Measurements from ENCODE around the gene IL36A.
A peak's percentile ranks its signal among the peaks of the same experiment; 100 is the strongest.

Gene IL36A

GRCh38 chr2:113005030-113005509, at the start of gene IL36A:
IL36A (plus strand) TSS chr2:113005459; CDS start chr2:113005872, 413 bp downstream.
- no peak for DNase-seq (ENCODE audit: low read depth)
- no peak for TF ChIP-seq CTCF (IDR thresholded peaks at IDR 0.05; ENCODE audit: control insufficient read depth, insufficient read depth, low read depth, low read length, missing control alignments)
- no peak within 1 kb of the TSS for H3K4me3 ChIP-seq (ENCODE audit: control insufficient read depth, low read depth, low read length)

GRCh38 chr2:112957511-112957910, 47.7 kb upstream of the IL36A start:
- no peak overlapping the region for H3K4me3 ChIP-seq (ENCODE audit: control insufficient read depth, low read depth, low read length)
- DNase-seq (ENCODE audit: low read depth), result no peak
- no peak for TF ChIP-seq CTCF (IDR thresholded peaks at IDR 0.05; ENCODE audit: control insufficient read depth, insufficient read depth, low read depth, low read length, missing control alignments)

- TF ChIP-seq CTCF (IDR thresholded peaks at IDR 0.05; ENCODE audit: control insufficient read depth, insufficient read depth, low read depth, low read length, missing control alignments), result peak; percentile 87
- DNase-seq (ENCODE audit: low read depth), result peak; percentile 18
- no peak overlapping the region for H3K4me3 ChIP-seq (ENCODE audit: control insufficient read depth, low read depth, low read length)
Measured at GRCh38 chr2:112958428-112959108, 46.7 kb upstream of the IL36A start.

GRCh38 chr2:112959109-112959812, 46.0 kb upstream of the IL36A start:
- no peak for TF ChIP-seq CTCF (IDR thresholded peaks at IDR 0.05; ENCODE audit: control insufficient read depth, insufficient read depth, low read depth, low read length, missing control alignments)
- DNase-seq (ENCODE audit: low read depth), result no peak
- H3K4me3 ChIP-seq (ENCODE audit: control insufficient read depth, low read depth, low read length), result no peak overlapping the region

- no peak for DNase-seq (ENCODE audit: low read depth)
- no peak for TF ChIP-seq CTCF (IDR thresholded peaks at IDR 0.05; ENCODE audit: control insufficient read depth, insufficient read depth, low read depth, low read length, missing control alignments)
- H3K4me3 ChIP-seq (ENCODE audit: control insufficient read depth, low read depth, low read length), result no peak overlapping the region
Measured at GRCh38 chr2:112960230-112960825, 44.9 kb upstream of the IL36A start.

GRCh38 chr2:112962308-112963175, 42.7 kb upstream of the IL36A start:
- no peak for TF ChIP-seq CTCF (IDR thresholded peaks at IDR 0.05; ENCODE audit: control insufficient read depth, insufficient read depth, low read depth, low read length, missing control alignments)
- DNase-seq (ENCODE audit: low read depth), result no peak
- no peak overlapping the region for H3K4me3 ChIP-seq (ENCODE audit: control insufficient read depth, low read depth, low read length)
